ENCODE data around the gene TACC2. TPM values are rescaled to one million over a fixed set of nuclear protein-coding genes. Genes with fewer than 3 reads are reported as not detected.
"Not testable (repeated sequence)": the region's sequence is repeated elsewhere in the genome, so short reads cannot be mapped to it uniquely, and the experiment has no call there.

The TACC2 gene
- total RNA-seq, 1 experiment from 2014 or later, result 89.0 TPM

DNA sequence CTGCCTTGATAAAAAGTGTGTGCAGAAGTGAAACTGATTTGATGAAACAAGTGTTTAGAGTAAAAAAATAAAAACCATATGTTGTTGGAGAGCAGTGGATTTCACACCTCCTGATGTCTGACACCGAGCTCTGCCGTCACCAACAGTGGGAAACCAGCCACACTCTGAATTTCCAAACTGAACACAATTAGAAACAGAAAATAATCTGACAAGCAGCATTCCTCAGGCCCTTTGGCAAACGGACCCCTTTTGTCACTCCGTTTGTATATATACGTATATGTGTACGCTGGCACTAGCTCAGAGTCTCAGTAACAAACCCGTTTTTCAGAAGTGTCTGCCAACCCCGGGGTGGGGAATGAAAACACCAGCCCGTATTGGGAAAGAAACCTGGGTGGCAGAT lies 32.4 kb downstream of the TACC2 start:
- TF ChIP-seq, protein P1, sequence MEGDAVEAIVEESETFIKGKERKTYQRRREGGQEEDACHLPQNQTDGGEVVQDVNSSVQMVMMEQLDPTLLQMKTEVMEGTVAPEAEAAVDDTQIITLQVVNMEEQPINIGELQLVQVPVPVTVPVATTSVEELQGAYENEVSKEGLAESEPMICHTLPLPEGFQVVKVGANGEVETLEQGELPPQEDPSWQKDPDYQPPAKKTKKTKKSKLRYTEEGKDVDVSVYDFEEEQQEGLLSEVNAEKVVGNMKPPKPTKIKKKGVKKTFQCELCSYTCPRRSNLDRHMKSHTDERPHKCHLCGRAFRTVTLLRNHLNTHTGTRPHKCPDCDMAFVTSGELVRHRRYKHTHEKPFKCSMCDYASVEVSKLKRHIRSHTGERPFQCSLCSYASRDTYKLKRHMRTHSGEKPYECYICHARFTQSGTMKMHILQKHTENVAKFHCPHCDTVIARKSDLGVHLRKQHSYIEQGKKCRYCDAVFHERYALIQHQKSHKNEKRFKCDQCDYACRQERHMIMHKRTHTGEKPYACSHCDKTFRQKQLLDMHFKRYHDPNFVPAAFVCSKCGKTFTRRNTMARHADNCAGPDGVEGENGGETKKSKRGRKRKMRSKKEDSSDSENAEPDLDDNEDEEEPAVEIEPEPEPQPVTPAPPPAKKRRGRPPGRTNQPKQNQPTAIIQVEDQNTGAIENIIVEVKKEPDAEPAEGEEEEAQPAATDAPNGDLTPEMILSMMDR (IDR thresholded peaks at IDR 0.05; ENCODE audit: unreplicated experiment), result no peak
- Mint-ChIP-seq H3K4me1 (ENCODE audit: insufficient read depth, unreplicated experiment) (peaks cover 21% of the 10 kb centered on the region), H3K9me3 (ENCODE audit: unreplicated experiment) (no peaks in the 10 kb centered on the region), H3K4me3 (ENCODE audit: unreplicated experiment) (no peak overlapping the region), H3K27ac (ENCODE audit: low read depth, unreplicated experiment) (no peak overlapping the region), H3K27me3 (ENCODE audit: insufficient read depth, unreplicated experiment) (no peaks in the 10 kb centered on the region), H3K36me3 (ENCODE audit: insufficient read depth, unreplicated experiment) (no peaks in the 10 kb centered on the region)
- intact Hi-C loops (cut with micrococcal nuclease), result no loop called here
- CTCF ChIA-PET, result interaction anchor here (0.8 to 1.4 kb wide), 4 partner anchors 15 to 91 kb away, joined by 3 to 5 read pairs (median 4); no protein-coding TSS in a partner anchor
- no TSS peak for BruUV-seq (replicated peaks)
- no peak for DNase-seq (ENCODE audit: unreplicated experiment)
- POLR2A ChIA-PET, result interaction anchor here (0.5 to 1.5 kb wide), 2 partner anchors 27 to 46 kb away, joined by 3 read pairs; no protein-coding TSS in a partner anchor

DNA sequence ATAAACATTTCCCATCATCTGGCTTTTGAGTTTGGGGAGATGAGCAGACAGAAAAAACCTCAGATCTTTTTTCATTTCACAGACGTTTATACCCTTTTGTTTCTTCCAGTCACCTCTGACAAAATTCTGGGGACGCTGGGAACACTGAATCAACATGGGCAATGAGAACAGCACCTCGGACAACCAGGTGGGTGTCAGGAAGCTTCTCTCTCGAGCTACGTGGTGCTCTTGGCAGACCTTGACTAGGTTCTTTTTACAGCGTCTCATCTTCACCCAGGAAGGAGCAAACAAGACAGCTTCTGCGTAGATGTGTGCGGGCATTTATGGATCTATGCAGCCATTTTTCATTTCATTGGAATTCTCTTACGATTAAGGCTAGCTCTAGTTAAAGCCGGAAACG lies 32.9 kb downstream of the TACC2 start:
- Mint-ChIP-seq H3K27me3 (ENCODE audit: insufficient read depth, unreplicated experiment) (no peaks in the 10 kb centered on the region), H3K4me3 (ENCODE audit: unreplicated experiment) (no peak overlapping the region)

GRCh38 chr10:122022276-122022675 lies 33.3 kb downstream of the TACC2 start:
- no TSS peak for BruUV-seq (replicated peaks)
- intact Hi-C loops (cut with micrococcal nuclease), result no loop called here
- no peaks in the 10 kb centered on the region for H3K27me3 Mint-ChIP-seq (ENCODE audit: insufficient read depth, unreplicated experiment)
- no peaks in the 10 kb centered on the region for H3K36me3 Mint-ChIP-seq (ENCODE audit: insufficient read depth, unreplicated experiment)
- ChIA-PET CTCF (interaction anchor here (0.8 to 1.4 kb wide), 3 partner anchors 27 to 90 kb away, joined by 3 to 4 read pairs (median 3); no protein-coding TSS in a partner anchor), POLR2A (interaction anchor here (0.7 to 1.5 kb wide), 3 partner anchors 27 to 94 kb away, joined by 3 read pairs; no protein-coding TSS in a partner anchor)
- H3K9me3 Mint-ChIP-seq (ENCODE audit: unreplicated experiment), result no peaks in the 10 kb centered on the region
- peaks cover 21% of the 10 kb centered on the region for H3K4me1 Mint-ChIP-seq (ENCODE audit: insufficient read depth, unreplicated experiment)
- no peak overlapping the region for H3K27ac Mint-ChIP-seq (ENCODE audit: low read depth, unreplicated experiment)
- DNase-seq (ENCODE audit: unreplicated experiment), result no peak
- TF ChIP-seq, protein P1 (IDR thresholded peaks at IDR 0.05; ENCODE audit: unreplicated experiment), result no peak
- no peak overlapping the region for H3K4me3 Mint-ChIP-seq (ENCODE audit: unreplicated experiment)

More for the DNA sequence above, 32.9 kb downstream of the TACC2 start:
- H3K9me3 Mint-ChIP-seq (ENCODE audit: unreplicated experiment), result no peaks in the 10 kb centered on the region
- DNase-seq (ENCODE audit: unreplicated experiment), result no peak
- intact Hi-C loops (cut with micrococcal nuclease), result no loop called here
- no peaks in the 10 kb centered on the region for H3K36me3 Mint-ChIP-seq (ENCODE audit: insufficient read depth, unreplicated experiment)
- H3K4me1 Mint-ChIP-seq (ENCODE audit: insufficient read depth, unreplicated experiment), result peaks cover 21% of the 10 kb centered on the region
- no peak overlapping the region for H3K27ac Mint-ChIP-seq (ENCODE audit: low read depth, unreplicated experiment)
- TF ChIP-seq, protein P1 (IDR thresholded peaks at IDR 0.05; ENCODE audit: unreplicated experiment), result no peak
- BruUV-seq (replicated peaks), result no TSS peak
- POLR2A ChIA-PET, result interaction anchor here (0.5 to 1.5 kb wide), 4 partner anchors 27 to 93 kb away, joined by 3 read pairs; no protein-coding TSS in a partner anchor
- CTCF ChIA-PET, result interaction anchor here (0.8 to 1.4 kb wide), 4 partner anchors 15 to 90 kb away, joined by 3 to 5 read pairs (median 4); no protein-coding TSS in a partner anchor

DNA sequence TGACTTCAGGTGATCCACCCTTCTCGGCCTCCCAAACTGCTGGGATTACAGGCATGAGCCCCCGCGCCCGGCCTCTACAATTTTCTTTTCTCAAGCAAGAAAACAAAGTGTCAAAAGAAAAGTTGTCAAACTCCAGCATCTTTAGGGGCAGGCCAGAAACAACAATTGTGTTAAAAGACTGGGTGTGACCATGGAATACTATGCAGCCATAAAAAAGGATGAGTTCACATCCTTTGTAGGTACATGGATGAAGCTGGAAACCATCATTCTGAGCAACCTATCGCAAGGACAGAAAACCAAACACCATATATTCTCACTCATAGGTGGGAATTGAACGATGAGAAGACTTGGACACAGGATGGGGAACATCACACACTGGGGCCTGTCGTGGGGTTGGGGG lies 34.3 kb downstream of the TACC2 start:
- H3K9me3 Mint-ChIP-seq (ENCODE audit: unreplicated experiment); DNase-seq (ENCODE audit: unreplicated experiment); H3K27me3 Mint-ChIP-seq (ENCODE audit: insufficient read depth, unreplicated experiment); H3K4me3 Mint-ChIP-seq (ENCODE audit: unreplicated experiment); BruUV-seq (replicated peaks); intact Hi-C loops (cut with micrococcal nuclease); H3K36me3 Mint-ChIP-seq (ENCODE audit: insufficient read depth, unreplicated experiment); CTCF ChIA-PET; POLR2A ChIA-PET; H3K27ac Mint-ChIP-seq (ENCODE audit: low read depth, unreplicated experiment): not testable (repeated sequence)
- H3K4me1 Mint-ChIP-seq (ENCODE audit: insufficient read depth, unreplicated experiment), result peaks cover 21% of the 10 kb centered on the region

Data from MCF 10A (cell line).